Peyer's patch (tissue), 4 donors: ENCODE measurements around the gene HGFAC. TPM values are rescaled to one million over a fixed set of nuclear protein-coding genes. Genes with fewer than 3 reads are reported as not detected.

Source experiments
- DNase-seq, 3 donors: peaks; one replicate each; pipeline ENCODE4 v3.0.0-alpha.2; 2017 to 2019
- H3K27ac ChIP-seq, 4 donors: fragments of 200-600 bp; sonication (generic); one replicate each; pipeline ENCODE4 v1.5.1; 2016 to 2019
- H3K27me3 ChIP-seq, 2 donors: fragments of 200-600 bp; sonication (generic); one replicate each; pipeline ENCODE4 v1.5.1; 2019
- H3K36me3 ChIP-seq, 3 donors: fragments of 200-600 bp; sonication (generic); one replicate each; pipeline ENCODE4 v1.5.1; 2016 to 2019
- H3K4me1 ChIP-seq, 4 donors: fragments of 200-600 bp; sonication (generic); one replicate each; pipeline ENCODE4 v1.5.1; 2016 to 2019
- H3K4me3 ChIP-seq, 4 donors: fragments of 200-600 bp; sonication (generic); 1 replicate in 3 of 4; 2 replicates in 1 of 4; pipeline ENCODE4 v1.5.1; 2016 to 2019; ENCODE audit warnings: mild to moderate bottlenecking in 1 of 4
- H3K9me3 ChIP-seq, 4 donors: fragments of 200-600 bp; sonication (generic); one replicate each; pipeline ENCODE4 v1.5.1; 2016 to 2019; ENCODE audit warnings: mild to moderate bottlenecking in 1 of 4
- CTCF ChIP-seq, 6 experiments: fragments of 450-650 bp in 4 of 6; fragments of 200-600 bp in 2 of 6; sonication (generic) in 1 of 6; IDR thresholded peaks; one replicate each; pipeline ENCODE4 v1.5.1; 2017 to 2019; ENCODE audit warnings: antibody characterized with exemption in 6 of 6, mild to moderate bottlenecking in 3 of 6, moderate library complexity in 1 of 6
- POLR2A ChIP-seq, 2 donors: fragments of 450-650 bp; IDR thresholded peaks; one replicate each; pipeline ENCODE4 v1.5.1; 2017; ENCODE audit warnings: antibody characterized with exemption in 2 of 2, mild to moderate bottlenecking in 2 of 2, moderate library complexity in 2 of 2
- total RNA-seq, 4 donors: library from RNA; depleted of rRNA; stranded (reverse); fragments of >200 nt; gene quantifications; one replicate each; pipeline ENCODE4 v1.1.0, GENCODE V29; 2016

HGFAC gene
- total RNA-seq, 4 donors from 2014 or later = not detected

GRCh38 chr4:3399277-3400194, 42.2 kb upstream of the HGFAC start:
- Histone ChIP-seq H3K36me3 (no peaks in the 10 kb centered on the region), H3K4me1 (no peaks in the 10 kb centered on the region), H3K27ac (no peak overlapping the region), H3K4me3 (no peak overlapping the region), H3K27me3 (no peaks in the 10 kb centered on the region), H3K9me3 (no peaks in the 10 kb centered on the region)
- no peak for DNase-seq
- TF ChIP-seq POLR2A (IDR thresholded peaks at IDR 0.05) (no peak), CTCF (IDR thresholded peaks at IDR 0.05) (no peak)

DNA sequence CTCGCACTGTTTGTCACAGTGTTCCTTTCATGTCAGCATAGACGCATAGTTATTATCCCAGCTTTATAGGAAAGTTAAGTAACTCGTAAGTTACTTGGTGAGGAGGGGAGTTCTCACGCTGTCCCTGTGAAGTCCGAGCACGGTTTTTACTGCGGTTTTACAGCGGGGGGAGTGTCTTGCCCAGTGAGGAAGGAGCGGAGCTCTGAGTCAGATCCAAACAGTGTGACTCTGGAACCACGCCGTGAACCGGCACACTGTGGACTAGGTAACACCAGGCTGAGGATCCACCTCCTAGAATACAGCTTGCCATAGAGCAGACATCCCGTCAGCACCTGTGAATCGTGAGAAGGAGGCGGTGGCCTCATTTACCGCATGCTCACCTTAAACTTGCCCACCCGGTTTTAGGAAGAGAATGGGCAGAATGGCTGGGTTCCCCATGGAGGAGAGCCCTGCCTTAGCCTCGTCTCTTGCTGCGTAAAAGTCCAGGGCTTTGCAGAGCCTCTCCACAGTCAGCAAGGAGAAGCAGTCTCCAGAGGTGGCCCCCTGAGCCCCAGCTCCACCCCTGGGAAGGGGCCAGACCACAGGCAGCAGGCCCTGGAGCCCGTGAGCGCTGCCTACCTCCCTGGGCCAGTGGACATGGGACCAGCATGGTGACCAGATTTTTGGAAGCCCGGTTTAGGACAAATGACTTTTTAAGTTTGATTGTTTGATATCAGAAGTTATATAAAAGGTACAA, 40.2 kb upstream of the HGFAC start:
- Histone ChIP-seq H3K4me3 (no peak overlapping the region), H3K4me1 (no peaks in the 10 kb centered on the region), H3K27me3 (no peaks in the 10 kb centered on the region), H3K9me3 (no peaks in the 10 kb centered on the region), H3K36me3 (no peaks in the 10 kb centered on the region), H3K27ac (no peak overlapping the region)
- no peak for TF ChIP-seq CTCF (IDR thresholded peaks at IDR 0.05)
- TF ChIP-seq POLR2A (IDR thresholded peaks at IDR 0.05) = no peak
- DNase-seq = no peak

GRCh38 chr4:3402491-3403347, 39.0 kb upstream of the HGFAC start:
- no peak overlapping the region for H3K4me3 ChIP-seq
- no peaks in the 10 kb centered on the region for H3K9me3 ChIP-seq
- H3K27me3 ChIP-seq = no peaks in the 10 kb centered on the region
- no peak overlapping the region for H3K27ac ChIP-seq
- H3K36me3 ChIP-seq = no peaks in the 10 kb centered on the region
- TF ChIP-seq POLR2A (IDR thresholded peaks at IDR 0.05) = no peak
- DNase-seq = peak in 1 of 3 donors; percentile 36
- no peaks in the 10 kb centered on the region for H3K4me1 ChIP-seq

DNA sequence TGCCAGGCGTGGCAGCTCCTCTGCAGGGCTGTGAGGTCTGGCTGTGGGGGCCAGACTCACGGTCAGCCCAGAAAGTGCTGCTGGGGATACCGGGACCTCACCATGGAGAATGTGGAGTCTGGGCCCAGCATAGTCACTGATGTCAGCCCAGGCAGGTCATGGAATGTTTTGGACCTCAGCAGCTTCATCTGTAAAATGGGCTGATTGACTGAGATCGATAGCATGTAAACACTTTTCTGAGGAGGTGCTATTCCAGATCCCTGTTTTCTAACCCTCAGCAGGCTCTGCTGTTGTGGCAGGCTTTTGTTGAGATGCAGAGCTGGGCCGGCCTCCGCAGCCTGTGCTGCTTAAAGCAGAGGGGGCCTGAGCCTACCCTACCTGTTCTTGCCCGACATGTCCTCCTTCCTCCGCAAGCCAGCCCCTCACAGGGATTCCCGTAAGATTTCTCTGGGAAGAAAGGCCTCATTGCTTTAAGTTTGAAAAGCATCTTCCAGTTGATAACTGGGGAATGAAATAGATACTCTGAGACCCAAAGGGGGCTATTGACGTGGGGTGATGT, 38.3 kb upstream of the HGFAC start:
- Histone ChIP-seq H3K27ac (no peak overlapping the region), H3K36me3 (no peaks in the 10 kb centered on the region), H3K27me3 (no peaks in the 10 kb centered on the region), H3K4me1 (no peaks in the 10 kb centered on the region), H3K9me3 (no peaks in the 10 kb centered on the region), H3K4me3 (no peak overlapping the region)
- TF ChIP-seq CTCF (IDR thresholded peaks at IDR 0.05) (no peak), POLR2A (IDR thresholded peaks at IDR 0.05) (no peak)
- peak in 1 of 3 donors; percentile 15 for DNase-seq

DNA sequence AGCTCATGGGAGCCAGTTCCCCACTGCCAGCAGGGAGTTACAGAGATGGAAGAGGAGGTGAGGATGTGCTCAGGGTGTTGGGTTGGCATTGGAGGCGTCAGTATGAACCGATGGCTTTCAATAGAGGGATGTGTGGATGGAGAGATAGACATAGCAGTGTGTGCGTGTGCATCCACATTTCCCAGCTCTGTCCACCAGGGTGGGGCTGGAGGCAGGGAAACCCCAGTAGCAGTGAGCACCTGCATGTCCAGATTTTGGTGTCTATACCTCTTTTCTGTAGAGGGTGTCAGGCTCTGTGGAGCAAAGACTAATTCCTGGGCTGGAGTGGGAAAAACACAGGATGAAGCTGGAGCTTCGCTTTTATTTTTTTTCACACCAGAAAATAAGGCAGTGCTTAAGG, 37.2 kb upstream of the HGFAC start:
- no peaks in the 10 kb centered on the region for H3K36me3 ChIP-seq
- H3K9me3 ChIP-seq = no peaks in the 10 kb centered on the region
- no peaks in the 10 kb centered on the region for H3K4me1 ChIP-seq
- DNase-seq = peak in 1 of 3 donors; percentile 8
- H3K27ac ChIP-seq = no peak overlapping the region
- no peaks in the 10 kb centered on the region for H3K27me3 ChIP-seq
- no peak overlapping the region for H3K4me3 ChIP-seq
- no peak for TF ChIP-seq POLR2A (IDR thresholded peaks at IDR 0.05)
- TF ChIP-seq CTCF (IDR thresholded peaks at IDR 0.05) = no peak
